HG02870 (cell line): ENCODE results near the gene AGBL4.

ENCODE experiments used
- ATAC-seq: cut with Tn5 transposase; IDR thresholded peaks from one replicate; pipeline ENCODE4 v1.9.1; 2021; ENCODE audit warnings: mild to moderate bottlenecking, moderate library complexity; ENCODE audit not compliant: unreplicated experiment

AGBL4 gene

DNA sequence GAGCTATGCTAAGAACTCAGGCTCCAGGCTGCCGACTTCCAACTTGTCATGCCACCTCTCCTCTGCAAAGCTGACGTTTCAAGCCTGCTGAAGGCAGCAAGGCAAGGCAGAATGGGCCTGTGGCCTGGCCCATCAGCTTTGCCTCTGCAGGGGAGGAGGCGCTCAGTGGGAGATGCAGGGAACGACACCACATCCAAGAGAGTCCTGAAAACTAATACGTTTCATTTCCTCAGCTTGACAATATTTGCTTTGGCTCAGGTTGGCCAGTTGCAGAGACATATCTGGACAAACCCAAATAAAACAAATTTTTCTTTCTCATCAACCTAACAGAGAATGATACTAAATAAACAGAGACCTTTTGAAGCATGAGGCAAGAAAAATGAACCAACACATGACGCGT lies 1282.4 kb downstream of the AGBL4 start:
- no peak for ATAC-seq

DNA sequence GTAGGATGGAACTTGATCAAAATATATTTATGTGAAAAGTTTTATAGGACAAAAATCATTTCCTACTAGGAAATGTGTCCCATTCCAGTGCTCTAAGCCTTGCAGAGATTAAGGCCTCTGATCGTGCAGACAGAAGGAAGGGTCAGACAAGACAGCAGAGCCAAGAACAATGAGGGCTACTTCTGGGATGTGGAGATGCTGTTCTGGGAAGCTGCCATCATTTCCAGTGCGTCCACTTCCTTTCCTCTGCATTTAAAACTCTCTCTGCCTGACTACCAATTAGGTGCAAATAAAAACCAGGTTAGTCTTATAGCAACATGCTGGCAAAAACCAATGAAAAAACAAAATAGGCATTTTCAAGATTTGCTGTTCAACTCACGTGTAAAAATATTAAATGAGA lies 1283.1 kb downstream of the AGBL4 start:
- no peak for ATAC-seq

GRCh38 chr1:48739091-48739490 lies 1284.7 kb downstream of the AGBL4 start:
- no peak for ATAC-seq

GRCh38 chr1:48738356-48738755 lies 1285.4 kb downstream of the AGBL4 start:
- no peak for ATAC-seq

- ATAC-seq = no peak
These were observed 1288.0 kb downstream of the AGBL4 start for GRCh38 chr1:48735796-48736195.

- ATAC-seq = peak; percentile 89
These were observed 1293.4 kb downstream of the AGBL4 start for GRCh38 chr1:48730164-48730910.

GRCh38 chr1:48728584-48728983 lies 1295.2 kb downstream of the AGBL4 start:
- no peak for ATAC-seq

DNA sequence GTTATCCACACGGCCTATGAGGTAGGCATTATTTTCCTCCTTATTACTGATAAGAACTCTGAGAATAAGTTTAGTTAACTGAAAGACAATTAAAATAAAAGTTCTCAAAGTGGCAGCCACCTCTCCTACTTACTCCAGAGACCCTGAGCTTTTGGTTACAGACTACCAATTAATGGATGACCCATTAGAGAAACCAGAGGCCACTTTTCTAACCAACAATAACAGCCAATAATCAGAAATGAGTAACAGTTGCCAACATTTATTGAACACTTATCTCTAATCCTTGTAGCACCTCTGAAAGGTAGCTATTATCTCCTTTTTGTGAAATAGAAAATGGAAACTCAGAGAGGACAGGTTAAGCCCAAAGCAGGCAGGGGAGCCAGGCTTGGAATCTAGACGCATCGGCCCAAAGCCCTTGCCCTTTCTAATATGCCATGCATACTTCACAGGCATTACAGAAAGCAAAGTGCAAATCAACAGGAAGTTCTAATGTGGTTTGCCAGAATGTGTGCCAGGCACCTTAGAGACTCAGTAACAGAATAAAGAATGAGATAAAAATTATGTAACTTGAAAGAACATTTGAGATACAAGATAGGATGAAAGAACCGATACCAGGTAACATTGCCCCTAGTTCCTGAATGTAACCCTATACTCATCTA lies 1297.1 kb downstream of the AGBL4 start:
- no peak for ATAC-seq

GRCh38 chr1:48726139-48726538 lies 1297.6 kb downstream of the AGBL4 start:
- ATAC-seq = no peak

DNA sequence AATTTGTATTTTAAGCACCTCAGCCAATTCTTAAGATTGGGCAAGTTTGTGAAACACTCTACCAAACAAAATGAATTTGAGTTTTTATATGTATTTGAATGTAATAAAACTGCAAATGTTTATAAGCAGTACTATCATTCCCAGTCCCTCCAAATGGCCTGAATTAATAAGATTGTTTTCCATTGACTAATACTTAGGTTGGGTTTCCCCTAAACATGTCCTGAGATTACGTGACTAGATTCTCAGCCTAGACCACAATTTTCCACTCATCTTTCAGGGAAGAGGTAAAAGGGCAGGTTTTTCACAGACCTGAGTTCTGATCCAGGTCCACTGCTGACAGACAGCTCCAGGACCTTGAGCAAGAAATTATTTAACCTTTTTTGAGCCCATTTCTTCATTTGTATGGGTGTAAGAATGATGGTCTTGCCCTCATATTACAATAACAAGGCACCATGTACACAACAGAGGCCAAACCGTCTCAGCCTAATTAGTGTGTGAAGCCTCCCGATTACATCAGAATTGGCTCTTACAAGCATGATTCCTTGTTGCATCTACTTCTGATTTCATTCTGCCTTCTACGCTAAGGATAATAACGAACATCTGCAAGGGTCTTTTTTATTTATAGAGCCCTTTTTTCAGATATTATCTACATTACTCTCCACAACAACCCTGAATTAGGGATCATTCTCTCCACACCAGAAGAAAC lies 1298.3 kb downstream of the AGBL4 start:
- no peak for ATAC-seq

DNA sequence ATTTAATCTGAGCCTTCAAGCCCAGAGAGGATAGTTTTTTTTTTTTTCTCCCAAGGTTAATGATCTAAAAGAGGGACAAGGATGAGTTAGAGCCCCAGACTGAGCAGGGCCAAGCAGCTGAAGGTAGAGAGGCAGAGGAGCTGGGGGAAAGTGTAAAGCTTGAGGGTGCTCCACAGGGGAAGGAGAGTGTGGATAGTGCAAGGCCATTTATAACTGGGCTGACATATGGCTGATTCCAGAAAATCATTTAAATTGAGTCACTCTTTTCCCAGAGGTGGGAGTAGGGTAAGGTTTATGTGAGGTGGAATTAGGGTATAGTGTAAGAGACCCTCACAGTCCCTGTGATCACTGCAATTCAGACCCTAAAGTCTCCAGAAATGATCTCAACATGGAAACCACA lies 1302.8 kb downstream of the AGBL4 start:
- no peak for ATAC-seq

DNA sequence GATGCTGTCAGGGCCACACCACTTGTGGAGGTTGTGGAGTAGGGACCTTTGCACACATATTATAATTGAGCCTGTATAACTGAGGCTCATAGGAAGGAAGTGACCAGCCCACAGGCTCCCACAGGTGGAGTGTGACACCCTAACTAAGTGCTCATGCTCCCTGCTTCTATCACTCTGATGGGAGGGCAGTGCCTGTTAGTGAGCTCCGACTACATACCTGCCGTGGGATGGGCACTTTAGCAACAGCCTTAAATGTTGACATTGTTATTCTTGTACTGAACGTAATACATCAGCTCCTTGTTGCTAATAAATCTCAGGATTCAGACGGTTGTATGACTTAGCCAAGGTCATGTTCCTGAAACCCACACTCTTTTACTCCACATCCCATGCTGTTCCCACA lies 1305.0 kb downstream of the AGBL4 start:
- no peak for ATAC-seq

GRCh38 chr1:48718116-48718630 lies 1305.6 kb downstream of the AGBL4 start:
- ATAC-seq = no peak

- ATAC-seq = no peak
These were observed 1306.7 kb downstream of the AGBL4 start for GRCh38 chr1:48717082-48717481.

GRCh38 chr1:48715921-48716320 lies 1307.8 kb downstream of the AGBL4 start:
- ATAC-seq = no peak

- no peak for ATAC-seq
These were observed 1312.8 kb downstream of the AGBL4 start for GRCh38 chr1:48710915-48711314.

- ATAC-seq = no peak
These were observed 1313.4 kb downstream of the AGBL4 start for GRCh38 chr1:48710318-48710717.

DNA sequence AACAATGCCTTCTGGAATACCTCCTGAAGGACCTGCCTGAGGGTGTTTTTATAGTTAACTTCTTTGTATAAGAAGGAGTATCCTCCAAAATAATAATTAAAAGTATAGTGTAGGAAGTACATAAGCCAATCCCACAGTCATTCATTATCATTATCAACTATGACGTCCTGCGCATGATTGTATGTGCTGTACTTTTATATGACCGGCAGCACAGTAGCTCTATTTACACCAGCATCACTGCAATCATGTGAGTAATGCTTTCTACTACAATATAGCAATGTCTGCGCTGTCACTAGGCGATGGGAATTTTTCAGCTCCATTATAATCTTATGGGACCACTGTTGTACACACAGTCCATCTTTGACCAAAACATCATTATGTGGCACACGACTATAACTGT lies 1319.0 kb downstream of the AGBL4 start:
- no peak for ATAC-seq

- ATAC-seq = no peak
These were observed 1322.3 kb downstream of the AGBL4 start for GRCh38 chr1:48701445-48701844.

- peak; percentile 73 for ATAC-seq
These were observed 1326.6 kb downstream of the AGBL4 start for GRCh38 chr1:48697066-48697707.

GRCh38 chr1:48695161-48695560 lies 1328.6 kb downstream of the AGBL4 start:
- ATAC-seq = no peak
